ENCODE results near the gene PROK1.

GRCh38 chr1:110488867-110489266 is 37.9 kb downstream of the PROK1 start:
- no peak for TF ChIP-seq EP300 (IDR thresholded peaks at IDR 0.05)
- TF ChIP-seq CTCF (IDR thresholded peaks at IDR 0.05) = no peak

Data from ovary (tissue), 3 donors.